Measurements from ENCODE around the gene NGDN. TPM values are rescaled to one million over a fixed set of nuclear protein-coding genes. Genes with fewer than 3 reads are reported as not detected.
A peak's percentile ranks its signal among the peaks of the same experiment; 100 is the strongest.

Gene NGDN
- total and polyA plus RNA-seq, 2 of the 8 experiments (the other 6 are each of a cell fraction or from before 2014, with no cell fraction given) = 39.8 to 48.8 TPM

GRCh38 chr14:23446291-23446851 lies 23.1 kb upstream of the NGDN start:
- Histone ChIP-seq H2BK20ac (ENCODE audit: low read length) (no peak overlapping the region), H3K4me2 (ENCODE audit: insufficient read depth in 1 of 2, low read depth in 2 of 2, low read length in 2 of 2) (no peak overlapping the region), H3K4me1 (replicated peaks in 1 of 4; ENCODE audit: control insufficient read depth in 3 of 4, insufficient read depth in 4 of 4, low read length in 3 of 4) (peaks cover 2 to 12% (median 9%) of the 10 kb centered on the region in 4 experiments), H3K14ac (ENCODE audit: insufficient read length) (no peak overlapping the region), H3K23ac (ENCODE audit: insufficient read length) (no peak overlapping the region), H4K8ac (ENCODE audit: extremely low read depth, insufficient read depth, low read length) (no peak overlapping the region), H3K9me3 (ENCODE audit: insufficient read depth in 2 of 2, low read depth in 1 of 2, low read length in 1 of 2) (no peaks in the 10 kb centered on the region), H3K18ac (ENCODE audit: extremely low read depth, low read length) (no peak overlapping the region), H3K27me3 (replicated peaks in 1 of 4; ENCODE audit: control insufficient read depth in 3 of 4, extremely low read depth in 1 of 4, insufficient read depth in 3 of 4, low read length in 3 of 4) (no peaks in the 10 kb centered on the region; a peak in 2 of 7 replicates), H3K4ac (replicated peaks; ENCODE audit: insufficient read length, low read depth, low read length) (no peak overlapping the region), H4K20me1 (replicated peaks in 1 of 2; ENCODE audit: control insufficient read depth in 1 of 2, insufficient read depth in 2 of 2, low read length in 2 of 2) (no peaks in the 10 kb centered on the region), H3K56ac (replicated peaks; ENCODE audit: insufficient read length, low read depth, low read length) (no peak overlapping the region), H2BK120ac (replicated peaks; ENCODE audit: low read depth, low read length) (no peak overlapping the region), H2BK12ac (ENCODE audit: low read depth, low read length) (no peak overlapping the region), H3K79me2 (ENCODE audit: control insufficient read depth in 1 of 2, insufficient read depth in 2 of 2, low read length in 2 of 2) (no peaks in the 10 kb centered on the region), H4K91ac (replicated peaks; ENCODE audit: insufficient read length, low read length) (no peak overlapping the region), H2BK5ac (ENCODE audit: low read depth, low read length) (no peak overlapping the region), H3K36me3 (ENCODE audit: control insufficient read depth in 2 of 4, insufficient read depth in 4 of 4, low read length in 3 of 4) (no peaks in the 10 kb centered on the region), H2AFZ (ENCODE audit: low read length) (no peak overlapping the region), H4K5ac (ENCODE audit: insufficient read length, low read depth, low read length) (no peak overlapping the region), H2BK15ac (ENCODE audit: low read length) (no peak overlapping the region), H2AK5ac (ENCODE audit: low read depth, low read length) (no peak overlapping the region), H3K9ac (replicated peaks in 1 of 4; ENCODE audit: extremely low read depth in 1 of 4, low read depth in 3 of 4, low read length in 3 of 4) (no peak overlapping the region), H3K4me3 (ENCODE audit: extremely low read depth in 1 of 4, insufficient read depth in 2 of 4, low read depth in 3 of 4, low read length in 4 of 4) (no peak overlapping the region), H3K79me1 (ENCODE audit: low read depth, low read length) (no peaks in the 10 kb centered on the region), H3K23me2 (ENCODE audit: low read depth, low read length) (no peaks in the 10 kb centered on the region; the same call in none of the 2 replicates), H3K27ac (ENCODE audit: low read depth, low read length) (no peak overlapping the region)
- no peak for FAIRE-seq
- 80% methylated on average over 4 of the region's 4 CpGs; no CpG with 5 or more reads in 1 of the 2 experiments for WGBS, 2 experiments (ENCODE audit: extremely low coverage in 1 of 2, insufficient coverage in 1 of 2, insufficient read length in 1 of 2, insufficient replicate concordance in 2 of 2, low coverage in 1 of 2, low lambda C conversion rate in 2 of 2, missing lambda C conversion rate in 1 of 2)
- CTCF ChIA-PET (ENCODE audit: partially characterized antibody) = interaction anchor here (0.7 to 2.7 kb wide), 8 partner anchors 10 to 186 kb away, joined by 3 to 21 read pairs (median 3); partner anchors contain the start of gene MYH7
- no peak for DNase-seq (ENCODE audit: low read depth in 1 of 2, low spot score in 2 of 2)
- POLR2A ChIA-PET (ENCODE audit: partially characterized antibody) = interaction anchor here (1.3 kb wide), 1 partner anchor 8 kb away, joined by 4 read pairs; no protein-coding TSS in a partner anchor
- no peak for TF ChIP-seq SIN3A (conservative IDR thresholded peaks at IDR 0.05 in 1 of 2, IDR thresholded peaks at IDR 0.05 in 1 of 2; ENCODE audit: low read depth in 1 of 2, low read length in 2 of 2)
- TF ChIP-seq RAD21 (IDR thresholded peaks at IDR 0.05 in 1 of 2, conservative IDR thresholded peaks at IDR 0.05 in 1 of 2; ENCODE audit: low read depth in 2 of 2, low read length in 2 of 2) = peak; percentile 38 to 56; a peak in 3 of 4 replicates
- no peak for TF ChIP-seq TAF7 (optimal IDR thresholded peaks at IDR 0.05; ENCODE audit: borderline replicate concordance, low read depth, low read length)
- TF ChIP-seq, protein P1, sequence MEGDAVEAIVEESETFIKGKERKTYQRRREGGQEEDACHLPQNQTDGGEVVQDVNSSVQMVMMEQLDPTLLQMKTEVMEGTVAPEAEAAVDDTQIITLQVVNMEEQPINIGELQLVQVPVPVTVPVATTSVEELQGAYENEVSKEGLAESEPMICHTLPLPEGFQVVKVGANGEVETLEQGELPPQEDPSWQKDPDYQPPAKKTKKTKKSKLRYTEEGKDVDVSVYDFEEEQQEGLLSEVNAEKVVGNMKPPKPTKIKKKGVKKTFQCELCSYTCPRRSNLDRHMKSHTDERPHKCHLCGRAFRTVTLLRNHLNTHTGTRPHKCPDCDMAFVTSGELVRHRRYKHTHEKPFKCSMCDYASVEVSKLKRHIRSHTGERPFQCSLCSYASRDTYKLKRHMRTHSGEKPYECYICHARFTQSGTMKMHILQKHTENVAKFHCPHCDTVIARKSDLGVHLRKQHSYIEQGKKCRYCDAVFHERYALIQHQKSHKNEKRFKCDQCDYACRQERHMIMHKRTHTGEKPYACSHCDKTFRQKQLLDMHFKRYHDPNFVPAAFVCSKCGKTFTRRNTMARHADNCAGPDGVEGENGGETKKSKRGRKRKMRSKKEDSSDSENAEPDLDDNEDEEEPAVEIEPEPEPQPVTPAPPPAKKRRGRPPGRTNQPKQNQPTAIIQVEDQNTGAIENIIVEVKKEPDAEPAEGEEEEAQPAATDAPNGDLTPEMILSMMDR (IDR thresholded peaks at IDR 0.05; ENCODE audit: control extremely low read depth in 1 of 3, insufficient read depth in 1 of 3, low read depth in 1 of 3, low read length in 3 of 3) = peak in 2 of 3 experiments; percentile 12 to 27; a peak in 2 of 4 replicates
- TF ChIP-seq TAF1 (IDR thresholded peaks at IDR 0.05; ENCODE audit: low read depth, low read length) = no peak
- TF ChIP-seq, protein P2, sequence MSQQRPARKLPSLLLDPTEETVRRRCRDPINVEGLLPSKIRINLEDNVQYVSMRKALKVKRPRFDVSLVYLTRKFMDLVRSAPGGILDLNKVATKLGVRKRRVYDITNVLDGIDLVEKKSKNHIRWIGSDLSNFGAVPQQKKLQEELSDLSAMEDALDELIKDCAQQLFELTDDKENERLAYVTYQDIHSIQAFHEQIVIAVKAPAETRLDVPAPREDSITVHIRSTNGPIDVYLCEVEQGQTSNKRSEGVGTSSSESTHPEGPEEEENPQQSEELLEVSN (IDR thresholded peaks at IDR 0.05) = no peak
- TF ChIP-seq RNF2 (IDR thresholded peaks at IDR 0.05; ENCODE audit: borderline replicate concordance, low read depth, low read length, missing control alignments, poor library complexity, severe bottlenecking) = no peak
- TF ChIP-seq RBBP5 (IDR thresholded peaks at IDR 0.05; ENCODE audit: borderline replicate concordance, low read depth, low read length) = no peak
